ENCODE results near the gene METTL23.

Gene METTL23

GRCh38 chr17:76751416-76751993 lies 24.9 kb downstream of the METTL23 start:
- no peak for TF ChIP-seq OSR1 (CRISPR knock-in tag; IDR thresholded peaks at IDR 0.05)
- no peak for TF ChIP-seq CREB5 (CRISPR knock-in tag; IDR thresholded peaks at IDR 0.05; ENCODE audit: low read depth)
- TF ChIP-seq RARB (CRISPR knock-in tag; IDR thresholded peaks at IDR 0.05): no peak
- no peak for TF ChIP-seq ESRRG (CRISPR knock-in tag; IDR thresholded peaks at IDR 0.05)
- no peak for TF ChIP-seq ZC3H10 (CRISPR knock-in tag; IDR thresholded peaks at IDR 0.05)
- no peak for TF ChIP-seq SNAI2 (CRISPR knock-in tag; IDR thresholded peaks at IDR 0.05)
- ATAC-seq: no peak

- no peak for ATAC-seq
- TF ChIP-seq RARB (CRISPR knock-in tag; IDR thresholded peaks at IDR 0.05): no peak
- TF ChIP-seq ISL1 (CRISPR knock-in tag; IDR thresholded peaks at IDR 0.05): no peak
- no peak for TF ChIP-seq ZNF70 (CRISPR knock-in tag; IDR thresholded peaks at IDR 0.05)
- TF ChIP-seq CREB5 (CRISPR knock-in tag; IDR thresholded peaks at IDR 0.05; ENCODE audit: low read depth): no peak
- no peak for TF ChIP-seq BACH2 (CRISPR knock-in tag; IDR thresholded peaks at IDR 0.05; ENCODE audit: borderline replicate concordance)
- TF ChIP-seq PPARA (CRISPR knock-in tag; IDR thresholded peaks at IDR 0.05; ENCODE audit: borderline replicate concordance): no peak
- TF ChIP-seq TSHZ2 (CRISPR knock-in tag; IDR thresholded peaks at IDR 0.05): no peak
- no peak for TF ChIP-seq ZFP30 (CRISPR knock-in tag; IDR thresholded peaks at IDR 0.05)
- no peak for TF ChIP-seq ARNTL (CRISPR knock-in tag; IDR thresholded peaks at IDR 0.05; ENCODE audit: borderline replicate concordance, low read depth)
- TF ChIP-seq POU6F1 (CRISPR knock-in tag; IDR thresholded peaks at IDR 0.05; ENCODE audit: borderline replicate concordance, low read depth): no peak
- TF ChIP-seq ESRRG (CRISPR knock-in tag; IDR thresholded peaks at IDR 0.05): no peak
- no peak for TF ChIP-seq CSRNP3 (CRISPR knock-in tag; IDR thresholded peaks at IDR 0.05)
- TF ChIP-seq ZNF8 (CRISPR knock-in tag; IDR thresholded peaks at IDR 0.05): no peak
Measured at GRCh38 chr17:76752006-76752405, 25.4 kb downstream of the METTL23 start.

- TF ChIP-seq OSR1 (CRISPR knock-in tag; IDR thresholded peaks at IDR 0.05) (no peak), ESRRG (CRISPR knock-in tag; IDR thresholded peaks at IDR 0.05) (no peak), CSRNP3 (CRISPR knock-in tag; IDR thresholded peaks at IDR 0.05) (no peak), ZFP30 (CRISPR knock-in tag; IDR thresholded peaks at IDR 0.05) (no peak), SNAI2 (CRISPR knock-in tag; IDR thresholded peaks at IDR 0.05) (no peak), POU6F1 (CRISPR knock-in tag; IDR thresholded peaks at IDR 0.05; ENCODE audit: borderline replicate concordance, low read depth) (no peak), ZNF70 (CRISPR knock-in tag; IDR thresholded peaks at IDR 0.05) (no peak), BACH2 (CRISPR knock-in tag; IDR thresholded peaks at IDR 0.05; ENCODE audit: borderline replicate concordance) (no peak), TOX (CRISPR knock-in tag; IDR thresholded peaks at IDR 0.05; ENCODE audit: borderline replicate concordance) (no peak), ISL1 (CRISPR knock-in tag; IDR thresholded peaks at IDR 0.05) (no peak), PPARA (CRISPR knock-in tag; IDR thresholded peaks at IDR 0.05; ENCODE audit: borderline replicate concordance) (no peak), ZNF8 (CRISPR knock-in tag; IDR thresholded peaks at IDR 0.05) (no peak), RARB (CRISPR knock-in tag; IDR thresholded peaks at IDR 0.05) (no peak), CREB5 (CRISPR knock-in tag; IDR thresholded peaks at IDR 0.05; ENCODE audit: low read depth) (no peak), ZC3H10 (CRISPR knock-in tag; IDR thresholded peaks at IDR 0.05) (no peak)
- ATAC-seq: no peak
Measured at GRCh38 chr17:76753061-76753961, 26.7 kb downstream of the METTL23 start.
